Measurements from ENCODE around the gene CAMK1D.
A peak's percentile ranks its signal among the peaks of the same experiment; 100 is the strongest.

The CAMK1D gene

DNA sequence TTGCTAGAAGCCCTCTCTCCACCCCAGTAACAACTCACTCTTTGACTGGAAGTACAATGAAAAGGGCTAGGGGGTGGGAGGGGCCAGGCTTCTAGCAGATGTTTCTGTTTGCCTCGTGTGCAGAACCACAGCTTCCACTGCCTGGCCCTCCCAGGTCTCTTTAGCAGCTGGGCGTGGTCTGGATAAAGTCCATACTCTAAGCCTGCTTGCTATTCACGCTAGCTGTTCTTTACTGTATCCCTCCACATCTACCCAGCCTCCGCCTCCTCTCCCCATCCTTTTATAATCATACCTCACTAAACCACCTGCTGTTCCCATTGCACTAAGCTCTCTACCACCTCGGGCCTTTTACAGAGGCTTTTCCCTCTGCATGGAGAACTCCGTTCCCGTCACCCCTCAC lies 288.8 kb downstream of the CAMK1D start:
- in situ Hi-C loops (cut with HindIII; ENCODE audit: low pct_ligation_motif_present, low pct_unique_long_range_greater_than_20kb, low sequenced_read_pairs) = no loop called here

DNA sequence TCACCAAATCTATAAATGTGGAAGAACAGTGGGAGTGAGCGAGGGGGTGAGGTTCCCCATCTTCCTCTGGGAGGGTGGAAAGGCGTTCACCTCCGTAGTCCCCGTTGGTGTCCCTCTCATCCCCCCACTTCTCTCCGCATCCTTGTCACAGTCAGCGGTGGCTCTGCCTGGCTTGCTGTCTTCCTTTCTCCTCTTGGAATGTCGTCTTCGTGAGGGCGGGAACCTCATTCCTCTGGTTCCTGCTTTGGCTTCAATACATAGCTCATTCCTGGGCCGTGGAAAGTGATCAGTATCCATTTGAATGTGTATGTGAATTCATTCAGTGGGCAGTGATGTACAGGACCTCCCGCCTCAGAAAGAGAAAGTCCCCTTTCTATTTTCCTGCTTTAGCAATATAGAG lies 289.4 kb downstream of the CAMK1D start:
- in situ Hi-C loops (cut with HindIII; ENCODE audit: low pct_ligation_motif_present, low pct_unique_long_range_greater_than_20kb, low sequenced_read_pairs) = no loop called here
- no peak for DNase-seq

More for the DNA sequence above, 288.8 kb downstream of the CAMK1D start:
- DNase-seq = no peak

DNA sequence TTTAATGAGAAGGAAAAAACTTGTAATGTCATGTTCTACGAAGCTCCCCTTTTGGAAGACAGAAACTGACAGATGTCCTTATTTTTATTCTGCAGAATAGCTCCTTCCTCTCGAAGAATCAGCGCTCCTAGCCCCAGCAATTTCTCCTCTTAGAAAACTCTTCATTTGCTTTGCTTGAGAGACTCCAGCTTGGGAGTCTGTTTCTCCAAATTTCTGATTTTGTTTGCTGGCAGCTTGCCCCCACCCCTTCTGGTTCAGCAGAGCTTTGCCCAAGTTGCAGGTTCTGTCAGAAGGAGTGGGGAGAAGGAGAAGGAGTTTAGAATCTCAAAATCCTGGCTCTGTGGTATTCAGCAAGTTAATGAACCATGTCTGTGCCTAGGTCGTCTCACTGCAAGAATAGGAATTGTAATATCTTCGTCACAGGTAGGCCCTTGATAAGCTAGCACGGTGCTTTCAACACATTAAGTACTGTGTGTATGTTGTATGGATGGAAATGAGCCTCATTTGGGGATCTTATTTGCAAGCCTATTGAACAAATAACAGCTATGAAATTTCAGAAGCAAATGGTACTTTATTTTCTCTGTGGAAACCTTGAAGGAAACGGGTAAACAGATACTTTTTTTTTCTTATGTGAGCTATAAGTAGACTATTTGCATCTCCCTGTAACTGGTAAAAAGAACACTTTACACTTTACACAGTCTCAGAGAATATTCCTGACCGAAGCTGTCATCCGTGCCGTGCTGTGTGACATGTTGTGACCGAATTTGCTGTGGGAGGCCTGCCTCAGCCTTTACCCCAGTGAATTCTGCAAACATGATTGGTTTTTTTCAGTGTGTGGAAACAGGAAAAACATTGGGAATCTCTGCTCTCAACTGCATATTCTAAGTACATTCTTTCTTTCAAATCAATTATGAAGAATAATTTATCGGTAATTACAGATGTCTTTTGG lies 290.9 kb downstream of the CAMK1D start:
- DNase-seq = no peak
- in situ Hi-C loops (cut with HindIII; ENCODE audit: low pct_ligation_motif_present, low pct_unique_long_range_greater_than_20kb, low sequenced_read_pairs) = no loop called here

DNA sequence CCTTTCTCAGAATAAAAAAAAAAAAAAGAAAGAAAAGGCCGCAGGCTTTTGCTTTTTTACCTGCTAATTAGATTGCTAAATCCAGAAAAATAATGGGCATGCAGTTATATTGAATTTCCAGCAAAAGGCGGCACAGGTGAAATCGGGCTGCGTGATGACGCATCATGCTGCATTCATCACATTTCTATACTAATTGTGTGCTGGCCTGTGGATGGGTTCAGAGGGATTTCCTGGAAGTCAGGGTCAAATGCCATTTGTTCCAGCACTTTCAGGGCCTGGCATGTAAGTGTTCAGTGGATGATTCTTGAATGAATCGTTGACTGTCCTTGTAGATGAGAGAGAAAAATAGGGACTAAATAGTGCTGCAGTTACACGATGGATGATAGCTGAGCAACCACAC lies 292.7 kb downstream of the CAMK1D start:
- in situ Hi-C loops (cut with HindIII; ENCODE audit: low pct_ligation_motif_present, low pct_unique_long_range_greater_than_20kb, low sequenced_read_pairs) = no loop called here

DNA sequence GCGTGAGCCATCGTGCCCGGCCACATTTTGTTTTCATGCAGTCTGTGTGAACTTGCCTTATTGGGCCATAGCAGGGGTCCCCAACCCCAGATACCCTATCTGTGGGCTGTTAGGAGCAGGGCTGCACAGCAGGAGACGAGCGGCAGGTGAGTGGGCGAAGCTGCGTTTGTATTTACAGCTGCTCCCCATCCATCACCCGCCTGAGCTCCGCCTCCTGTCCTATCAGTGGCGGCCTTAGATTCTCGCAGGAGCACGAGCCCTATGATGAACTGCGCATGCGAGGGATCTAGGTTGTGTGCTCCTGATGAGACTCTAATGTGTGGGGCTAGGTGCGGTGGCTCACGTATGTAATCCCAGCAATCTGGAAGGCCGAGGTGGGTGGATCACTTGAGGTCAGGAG lies 293.9 kb downstream of the CAMK1D start:
- in situ Hi-C loops (cut with HindIII; ENCODE audit: low pct_ligation_motif_present, low pct_unique_long_range_greater_than_20kb, low sequenced_read_pairs) = no loop called here
- DNase-seq = no peak

More for the DNA sequence above, 292.7 kb downstream of the CAMK1D start:
- DNase-seq = no peak

DNA sequence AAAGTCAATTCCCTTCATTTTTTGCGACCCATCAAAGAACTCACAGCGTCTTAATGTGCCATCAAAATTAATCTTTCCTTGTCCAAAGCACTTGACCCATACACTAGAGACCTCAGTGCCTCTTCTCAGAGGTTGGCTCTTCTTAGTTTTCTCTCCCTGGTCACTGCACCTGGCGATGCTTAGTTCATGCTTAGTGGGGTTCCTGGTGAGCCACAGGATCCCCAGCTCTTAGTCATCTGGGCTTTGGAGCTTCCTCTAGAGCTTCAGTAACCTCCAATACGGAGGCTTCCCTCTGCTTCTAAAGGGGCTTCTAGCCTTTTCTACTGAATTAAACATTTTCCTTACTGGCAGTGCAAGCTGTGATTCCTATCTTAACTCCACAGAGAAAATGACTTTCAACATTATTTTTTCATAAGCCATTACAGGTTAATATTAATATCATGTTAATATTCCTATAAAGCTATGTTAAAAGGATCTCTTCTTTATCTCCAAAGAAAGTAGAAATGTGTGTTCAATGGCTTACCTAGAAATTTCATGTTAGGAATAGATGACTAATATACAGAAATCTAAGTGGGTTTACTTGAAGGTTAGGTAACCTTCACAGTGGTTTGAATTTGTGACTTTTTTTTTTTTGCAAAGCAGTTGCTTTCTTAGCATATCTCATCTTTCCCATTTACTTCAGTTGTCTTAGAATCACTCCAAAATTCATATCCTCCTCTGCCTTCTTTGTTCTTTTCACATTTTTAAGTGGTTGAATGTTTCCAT lies 295.2 kb downstream of the CAMK1D start:
- in situ Hi-C loops (cut with HindIII; ENCODE audit: low pct_ligation_motif_present, low pct_unique_long_range_greater_than_20kb, low sequenced_read_pairs) = no loop called here
- DNase-seq = peak; percentile 13

DNA sequence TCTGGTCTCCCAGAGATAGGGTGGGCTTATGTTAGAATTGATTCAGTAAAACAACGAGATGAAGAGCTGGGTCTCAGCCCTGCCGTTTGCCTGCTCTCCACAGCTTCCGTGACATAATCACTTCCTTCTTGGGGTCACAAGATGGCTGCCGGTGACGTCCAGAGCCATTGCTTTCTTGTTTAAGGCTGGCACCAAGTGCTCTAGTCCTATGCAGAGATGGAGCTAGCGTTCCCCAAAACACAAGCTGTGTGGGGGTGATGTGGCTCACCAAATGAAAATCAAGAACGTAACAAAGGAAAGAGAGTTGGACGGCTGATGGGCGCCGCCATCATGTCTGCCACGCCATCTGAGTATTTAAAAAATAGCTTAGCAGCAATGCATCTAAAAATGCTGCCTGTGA lies 296.1 kb downstream of the CAMK1D start:
- in situ Hi-C loops (cut with HindIII; ENCODE audit: low pct_ligation_motif_present, low pct_unique_long_range_greater_than_20kb, low sequenced_read_pairs) = no loop called here
- no peak for DNase-seq

DNA sequence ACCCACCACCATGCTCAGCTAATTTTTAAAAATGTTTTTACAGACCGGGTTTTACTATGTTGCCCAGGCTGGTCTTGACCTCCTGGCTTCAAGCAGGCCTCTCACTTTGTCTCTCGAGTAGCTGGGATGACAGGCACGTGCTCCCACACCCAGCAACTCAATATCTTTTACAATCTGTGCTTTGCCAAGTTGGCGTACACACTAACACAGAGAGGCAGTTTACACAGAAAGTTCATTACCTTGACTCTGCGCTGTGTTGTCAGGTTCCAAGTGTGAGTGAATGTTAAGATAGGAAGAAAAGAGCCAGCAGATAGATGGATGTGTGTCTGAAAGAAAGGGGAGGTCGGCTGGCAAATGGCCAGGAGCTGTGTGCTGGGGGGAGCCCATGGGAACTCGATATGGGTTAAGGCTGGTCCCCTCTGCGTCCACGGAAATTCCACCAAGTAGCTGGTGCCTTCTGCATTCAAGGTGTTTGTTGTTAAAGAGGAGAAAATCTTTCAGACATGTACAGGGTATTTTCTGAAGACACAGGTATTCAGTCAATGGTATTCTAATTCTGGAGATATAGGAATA lies 299.8 kb downstream of the CAMK1D start:
- in situ Hi-C loops (cut with HindIII; ENCODE audit: low pct_ligation_motif_present, low pct_unique_long_range_greater_than_20kb, low sequenced_read_pairs) = no loop called here
- no peak for DNase-seq

DNA sequence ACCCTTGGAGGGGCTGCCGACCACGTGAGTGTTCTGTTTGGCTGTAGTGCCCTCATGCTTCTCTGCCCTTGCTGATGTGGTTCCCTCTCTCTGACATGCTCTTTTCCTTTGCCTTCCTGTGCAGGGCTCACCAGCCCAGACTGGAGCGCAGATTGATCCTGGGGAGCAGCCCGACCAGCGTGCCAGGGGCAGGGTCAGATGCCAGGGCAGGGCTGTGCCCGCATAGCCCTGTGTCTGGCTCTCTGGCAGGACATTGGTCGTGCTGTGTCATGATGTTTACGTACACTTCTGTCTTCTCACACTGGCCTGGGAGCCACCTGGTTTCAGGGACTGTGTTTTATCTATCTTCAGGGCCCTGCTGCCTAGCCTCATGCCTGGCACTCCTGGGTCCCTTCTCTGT lies 300.8 kb downstream of the CAMK1D start:
- in situ Hi-C loops (cut with HindIII; ENCODE audit: low pct_ligation_motif_present, low pct_unique_long_range_greater_than_20kb, low sequenced_read_pairs) = no loop called here

DNA sequence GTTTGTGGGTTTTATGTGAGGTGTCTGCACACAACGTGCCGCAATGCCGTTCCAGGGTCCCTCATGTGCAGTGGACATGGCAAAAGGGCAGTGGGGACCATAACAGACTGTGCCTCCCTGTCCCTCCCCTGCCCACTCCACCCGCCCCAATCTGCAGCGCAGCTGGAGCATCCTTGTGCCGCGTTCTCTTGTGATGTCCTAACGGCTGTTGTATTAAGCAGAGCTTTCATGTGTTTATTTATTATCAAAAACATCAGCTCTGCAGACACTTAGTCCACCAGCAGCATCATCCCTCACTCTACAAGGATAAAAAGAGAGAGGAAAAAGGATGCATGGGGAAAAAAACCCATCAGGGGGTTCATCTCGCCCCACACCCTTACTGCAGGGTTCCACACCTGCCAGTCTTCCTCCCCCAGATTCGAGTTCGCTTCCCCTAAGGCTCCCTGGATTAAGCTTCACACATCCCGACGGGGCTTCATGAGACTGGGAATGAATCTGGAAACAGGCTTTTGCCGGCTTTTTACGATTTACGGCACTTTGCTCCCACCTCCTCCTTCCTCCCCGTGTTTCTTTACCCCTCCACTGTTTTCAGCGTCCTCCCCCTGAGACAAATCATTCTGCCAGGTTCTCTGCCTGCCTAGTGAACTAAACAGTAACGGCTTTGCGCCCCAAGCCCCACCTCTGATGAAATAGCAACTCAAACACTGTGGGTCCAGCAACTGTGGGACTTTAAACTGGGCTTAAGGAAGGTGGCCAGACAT lies 301.4 kb downstream of the CAMK1D start:
- in situ Hi-C loops (cut with HindIII; ENCODE audit: low pct_ligation_motif_present, low pct_unique_long_range_greater_than_20kb, low sequenced_read_pairs) = no loop called here

More for the DNA sequence above, 300.8 kb downstream of the CAMK1D start:
- no peak for DNase-seq

DNA sequence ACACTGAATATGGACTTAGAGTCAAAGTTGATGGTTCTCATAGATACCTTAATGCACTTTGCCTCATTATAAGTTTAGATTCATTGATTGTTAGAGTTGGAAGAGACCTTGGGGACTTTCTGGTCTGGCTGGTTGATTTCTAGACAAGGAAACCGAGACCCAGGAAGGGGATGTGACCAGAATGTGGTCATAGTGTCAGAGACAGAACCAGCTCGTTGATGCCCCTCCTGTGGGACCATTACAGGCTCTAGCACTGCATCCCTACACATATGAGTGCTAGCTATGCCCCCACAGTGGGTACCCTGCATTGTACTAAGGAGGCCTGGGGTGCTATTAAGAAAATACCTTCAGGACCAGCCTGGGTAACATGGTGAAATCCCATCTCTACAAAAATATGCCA lies 306.6 kb downstream of the CAMK1D start:
- no peak for DNase-seq

More for the DNA sequence above, 301.4 kb downstream of the CAMK1D start:
- no peak for DNase-seq

DNA sequence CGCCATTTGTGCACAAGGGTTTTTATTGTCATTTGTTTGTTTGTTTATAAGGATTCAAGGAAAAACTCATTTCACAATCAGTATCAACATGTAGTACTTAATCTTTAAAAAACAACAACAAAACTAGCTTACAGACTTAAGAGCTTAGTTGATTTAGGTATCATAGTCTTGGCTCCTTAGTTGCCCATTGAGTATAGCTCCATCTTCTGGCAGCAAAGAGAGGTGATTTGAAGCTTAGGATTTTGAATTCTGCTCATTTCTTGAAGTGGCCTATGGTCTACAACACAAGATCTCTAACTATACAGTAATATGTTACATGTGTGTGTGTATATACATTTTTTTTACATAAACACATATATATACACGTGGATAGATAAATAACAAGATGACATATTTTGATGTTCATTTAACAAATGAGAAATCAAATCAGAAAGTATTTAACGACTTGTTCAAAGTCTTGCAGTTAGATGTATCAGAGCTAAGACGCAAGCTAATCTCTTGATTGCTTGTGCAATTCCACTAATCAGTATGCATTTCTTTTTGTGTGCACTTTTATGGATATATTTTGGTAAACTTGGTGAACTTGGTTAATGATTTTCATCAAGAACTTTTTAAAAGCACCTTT lies 307.3 kb downstream of the CAMK1D start:
- DNase-seq = peak; percentile 68
- in situ Hi-C loops (cut with HindIII; ENCODE audit: low pct_ligation_motif_present, low pct_unique_long_range_greater_than_20kb, low sequenced_read_pairs) = no loop called here

More for the DNA sequence above, 306.6 kb downstream of the CAMK1D start:
- in situ Hi-C loops (cut with HindIII; ENCODE audit: low pct_ligation_motif_present, low pct_unique_long_range_greater_than_20kb, low sequenced_read_pairs) = no loop called here

DNA sequence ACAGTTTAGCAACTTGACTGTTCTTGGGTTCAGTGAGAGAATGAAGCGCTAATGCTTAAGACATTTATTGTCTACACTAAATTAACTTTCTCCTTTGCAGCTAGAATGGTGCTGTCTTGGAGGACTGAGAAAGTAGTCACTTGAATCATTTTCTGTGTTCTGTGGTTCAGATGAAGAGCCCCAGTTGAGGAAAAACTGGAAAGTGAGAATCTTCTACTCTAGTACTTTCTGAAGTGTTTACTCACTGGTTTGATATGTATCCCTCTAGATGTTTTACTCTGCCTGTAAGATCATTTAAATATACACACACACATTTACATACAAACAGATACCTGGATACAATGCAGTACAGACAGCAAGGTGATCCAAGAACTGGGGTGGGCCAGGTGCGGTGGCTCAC lies 308.1 kb downstream of the CAMK1D start:
- DNase-seq = no peak
- in situ Hi-C loops (cut with HindIII; ENCODE audit: low pct_ligation_motif_present, low pct_unique_long_range_greater_than_20kb, low sequenced_read_pairs) = no loop called here

DNA sequence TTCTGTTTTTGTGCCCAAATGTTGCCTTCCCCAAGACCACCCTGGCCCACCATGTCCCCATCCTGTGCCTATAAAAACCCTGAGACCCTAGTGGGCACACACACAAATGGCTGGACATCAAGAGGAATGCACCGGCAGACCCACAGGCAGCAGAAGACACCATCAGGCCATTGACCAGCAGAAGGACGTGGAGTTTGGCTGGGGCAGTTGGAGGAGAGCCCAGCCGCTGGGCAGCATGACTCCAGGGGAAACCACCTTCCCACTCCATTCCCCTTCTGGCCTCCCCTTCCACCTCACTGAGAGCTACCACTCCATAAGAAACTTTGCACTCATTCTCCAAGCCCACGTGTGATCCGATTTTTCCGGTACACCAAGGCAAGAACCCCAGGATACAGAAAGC lies 309.2 kb downstream of the CAMK1D start:
- in situ Hi-C loops (cut with HindIII; ENCODE audit: low pct_ligation_motif_present, low pct_unique_long_range_greater_than_20kb, low sequenced_read_pairs) = no loop called here
- no peak for DNase-seq

DNA sequence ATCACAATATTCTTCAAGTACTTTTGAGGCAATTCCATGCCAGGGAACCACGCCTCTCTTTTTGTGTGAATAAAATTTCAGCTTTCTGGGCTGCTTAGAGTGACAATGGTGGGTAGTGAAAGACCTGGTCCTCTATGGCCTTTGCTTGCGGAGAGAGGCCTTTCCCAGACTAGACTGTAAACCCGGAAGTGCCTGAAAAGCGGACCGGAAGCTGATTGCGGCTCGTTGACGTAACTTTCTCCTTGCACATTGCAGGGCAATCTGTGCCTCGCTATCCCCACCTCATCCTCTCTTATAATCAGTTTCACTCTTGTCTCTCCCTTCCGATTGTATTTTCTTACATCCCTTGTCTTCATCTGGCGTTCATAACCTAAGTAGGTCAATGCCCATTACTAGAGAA lies 310.4 kb downstream of the CAMK1D start:
- no peak for DNase-seq
- in situ Hi-C loops (cut with HindIII; ENCODE audit: low pct_ligation_motif_present, low pct_unique_long_range_greater_than_20kb, low sequenced_read_pairs) = no loop called here

DNA sequence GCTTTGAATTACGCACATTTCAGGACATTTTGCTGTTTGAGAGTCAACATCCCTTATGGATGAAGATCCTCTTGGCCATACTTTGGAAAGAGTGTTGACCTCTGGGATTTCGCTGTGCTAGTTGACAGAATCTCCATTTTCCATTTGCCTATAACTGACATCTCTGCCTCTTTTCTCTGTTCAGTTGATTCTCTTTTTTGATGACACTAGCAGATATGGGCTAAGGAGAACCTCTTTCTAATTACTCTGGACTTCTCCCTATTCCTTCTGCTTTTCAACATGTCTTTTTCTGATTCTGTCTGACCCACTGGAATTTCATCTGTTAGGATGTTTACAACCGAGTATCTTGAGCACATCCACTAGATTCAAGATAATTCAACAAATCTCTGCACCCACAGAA lies 311.5 kb downstream of the CAMK1D start:
- in situ Hi-C loops (cut with HindIII; ENCODE audit: low pct_ligation_motif_present, low pct_unique_long_range_greater_than_20kb, low sequenced_read_pairs) = no loop called here

DNA sequence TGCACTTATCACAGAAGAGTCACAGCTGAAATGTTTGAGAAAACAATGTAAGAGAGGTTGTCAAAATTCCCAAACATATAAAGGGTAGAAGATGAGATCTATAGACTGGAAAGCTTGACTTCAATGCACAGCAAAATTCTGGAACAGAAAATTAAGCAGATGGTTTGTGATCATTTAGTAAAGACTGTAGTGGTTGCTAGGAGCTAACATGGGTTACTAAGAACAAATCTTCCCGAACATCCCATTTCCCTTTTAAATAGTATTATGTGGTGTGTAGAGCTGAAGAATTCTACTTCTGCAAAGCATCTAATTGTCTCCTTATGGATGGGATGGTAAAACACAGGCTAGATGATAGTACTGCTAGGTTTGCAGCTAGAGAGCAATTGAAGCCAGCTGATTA lies 312.3 kb downstream of the CAMK1D start:
- DNase-seq = no peak
- in situ Hi-C loops (cut with HindIII; ENCODE audit: low pct_ligation_motif_present, low pct_unique_long_range_greater_than_20kb, low sequenced_read_pairs) = no loop called here

More for the DNA sequence above, 311.5 kb downstream of the CAMK1D start:
- no peak for DNase-seq

DNA sequence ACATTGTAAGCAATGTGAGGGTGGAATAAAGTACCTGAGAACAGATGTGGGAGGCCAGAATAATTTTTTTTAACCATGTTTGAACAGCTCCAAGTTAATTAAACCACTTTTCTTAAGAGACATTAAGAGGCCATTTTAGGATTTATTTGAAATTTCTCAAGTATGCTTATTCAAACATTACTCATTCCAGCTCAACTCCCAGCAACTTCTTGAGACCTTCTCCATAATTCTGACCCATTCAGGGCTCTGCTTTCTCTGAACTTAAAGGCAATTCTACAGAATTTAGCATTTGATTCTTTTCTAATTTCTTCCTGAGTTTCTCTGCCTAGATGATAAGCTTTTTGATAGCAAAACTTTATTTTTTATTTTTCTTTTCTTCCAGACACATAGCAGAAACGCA lies 314.5 kb downstream of the CAMK1D start:
- in situ Hi-C loops (cut with HindIII; ENCODE audit: low pct_ligation_motif_present, low pct_unique_long_range_greater_than_20kb, low sequenced_read_pairs) = no loop called here
- no peak for DNase-seq
